ENCODE measurements around the gene MAN1A2.
"Not testable (repeated sequence)": the region's sequence is repeated elsewhere in the genome, so short reads cannot be mapped to it uniquely, and the experiment has no call there.

MAN1A2 gene

GRCh38 chr1:117544509-117545109 lies 177.4 kb downstream of the MAN1A2 start:
- no peak for DNase-seq (ENCODE audit: low read depth, low spot score)

GRCh38 chr1:117546467-117546866 lies 179.2 kb downstream of the MAN1A2 start:
- no peak for DNase-seq (ENCODE audit: low read depth, low spot score)
- no peak overlapping the region for H3K27ac ChIP-seq

More at GRCh38 chr1:117544509-117545109, 177.4 kb downstream of the MAN1A2 start:
- H3K27ac ChIP-seq, result no peak overlapping the region

- no peak overlapping the region for H3K27ac ChIP-seq
- no peak for DNase-seq (ENCODE audit: low read depth, low spot score)
Measured at GRCh38 chr1:117553471-117553870, 186.2 kb downstream of the MAN1A2 start.

- no peak overlapping the region for H3K27ac ChIP-seq
- DNase-seq (ENCODE audit: low read depth, low spot score), result no peak
Measured at GRCh38 chr1:117555806-117556205, 188.6 kb downstream of the MAN1A2 start.

- no peak overlapping the region for H3K27ac ChIP-seq
- no peak for DNase-seq (ENCODE audit: low read depth, low spot score)
Measured at GRCh38 chr1:117556341-117556740, 189.1 kb downstream of the MAN1A2 start.

- no peak overlapping the region for H3K27ac ChIP-seq
- DNase-seq (ENCODE audit: low read depth, low spot score), result no peak
Measured at GRCh38 chr1:117556976-117557375, 189.7 kb downstream of the MAN1A2 start.

- not testable (repeated sequence) for H3K27ac ChIP-seq; DNase-seq (ENCODE audit: low read depth, low spot score)
Measured at GRCh38 chr1:117558451-117558850, 191.2 kb downstream of the MAN1A2 start.

GRCh38 chr1:117559139-117559538 lies 191.9 kb downstream of the MAN1A2 start:
- no peak for DNase-seq (ENCODE audit: low read depth, low spot score)
- H3K27ac ChIP-seq, result no peak overlapping the region

GRCh38 chr1:117559985-117560384 lies 192.7 kb downstream of the MAN1A2 start:
- H3K27ac ChIP-seq, result no peak overlapping the region

GRCh38 chr1:117561071-117561470 lies 193.8 kb downstream of the MAN1A2 start:
- DNase-seq (ENCODE audit: low read depth, low spot score), result no peak
- no peak overlapping the region for H3K27ac ChIP-seq

More at GRCh38 chr1:117559985-117560384, 192.7 kb downstream of the MAN1A2 start:
- DNase-seq (ENCODE audit: low read depth, low spot score), result no peak

- no peak overlapping the region for H3K27ac ChIP-seq
- no peak for DNase-seq (ENCODE audit: low read depth, low spot score)
Measured at GRCh38 chr1:117561551-117561950, 194.3 kb downstream of the MAN1A2 start.

GRCh38 chr1:117562581-117563491 lies 195.6 kb downstream of the MAN1A2 start:
- DNase-seq (ENCODE audit: low read depth, low spot score), result no peak
- no peak overlapping the region for H3K27ac ChIP-seq

GRCh38 chr1:117563492-117563875 lies 196.2 kb downstream of the MAN1A2 start:
- DNase-seq (ENCODE audit: low read depth, low spot score), result no peak

GRCh38 chr1:117564227-117565075 lies 197.2 kb downstream of the MAN1A2 start:
- no peak for DNase-seq (ENCODE audit: low read depth, low spot score)
- H3K27ac ChIP-seq, result no peak overlapping the region

More at GRCh38 chr1:117563492-117563875, 196.2 kb downstream of the MAN1A2 start:
- H3K27ac ChIP-seq, result no peak overlapping the region

GRCh38 chr1:117565076-117565556 lies 197.9 kb downstream of the MAN1A2 start:
- no peak for DNase-seq (ENCODE audit: low read depth, low spot score)
- no peak overlapping the region for H3K27ac ChIP-seq

- H3K27ac ChIP-seq, result no peak overlapping the region
- no peak for DNase-seq (ENCODE audit: low read depth, low spot score)
Measured at GRCh38 chr1:117565745-117566455, 198.7 kb downstream of the MAN1A2 start.

GRCh38 chr1:117566556-117566955 lies 199.3 kb downstream of the MAN1A2 start:
- H3K27ac ChIP-seq, result no peak overlapping the region
- no peak for DNase-seq (ENCODE audit: low read depth, low spot score)

- H3K27ac ChIP-seq, result no peak overlapping the region
- DNase-seq (ENCODE audit: low read depth, low spot score), result no peak
Measured at GRCh38 chr1:117567435-117567834, 200.2 kb downstream of the MAN1A2 start.

- no peak overlapping the region for H3K27ac ChIP-seq
- DNase-seq (ENCODE audit: low read depth, low spot score), result no peak
Measured at GRCh38 chr1:117567976-117568375, 200.7 kb downstream of the MAN1A2 start.

- H3K27ac ChIP-seq, result no peak overlapping the region
- DNase-seq (ENCODE audit: low read depth, low spot score), result no peak
Measured at GRCh38 chr1:117568999-117569398, 201.8 kb downstream of the MAN1A2 start.
